ENCODE measurements around the gene TRO.

The TRO gene

GRCh38 chrX:54933150-54933826 is 12.7 kb downstream of the TRO start:
- no peaks in the 10 kb centered on the region for H3K27me3 Mint-ChIP-seq
- no peak overlapping the region for H3K27ac Mint-ChIP-seq
- no peaks in the 10 kb centered on the region for H3K4me1 Mint-ChIP-seq
- H3K4me3 Mint-ChIP-seq: no peak overlapping the region
- H3K36me3 Mint-ChIP-seq: no peaks in the 10 kb centered on the region
- CTCF ChIA-PET: no interaction called here
- no peaks in the 10 kb centered on the region for H3K9me3 Mint-ChIP-seq
- no peak for DNase-seq

- Mint-ChIP-seq H3K4me1 (no peaks in the 10 kb centered on the region), H3K36me3 (no peaks in the 10 kb centered on the region), H3K4me3 (no peak overlapping the region), H3K27ac (no peak overlapping the region), H3K27me3 (no peaks in the 10 kb centered on the region), H3K9me3 (no peaks in the 10 kb centered on the region)
- CTCF ChIA-PET: no interaction called here
- DNase-seq: no peak
These were observed 13.4 kb downstream of the TRO start for GRCh38 chrX:54934058-54934457.

DNA sequence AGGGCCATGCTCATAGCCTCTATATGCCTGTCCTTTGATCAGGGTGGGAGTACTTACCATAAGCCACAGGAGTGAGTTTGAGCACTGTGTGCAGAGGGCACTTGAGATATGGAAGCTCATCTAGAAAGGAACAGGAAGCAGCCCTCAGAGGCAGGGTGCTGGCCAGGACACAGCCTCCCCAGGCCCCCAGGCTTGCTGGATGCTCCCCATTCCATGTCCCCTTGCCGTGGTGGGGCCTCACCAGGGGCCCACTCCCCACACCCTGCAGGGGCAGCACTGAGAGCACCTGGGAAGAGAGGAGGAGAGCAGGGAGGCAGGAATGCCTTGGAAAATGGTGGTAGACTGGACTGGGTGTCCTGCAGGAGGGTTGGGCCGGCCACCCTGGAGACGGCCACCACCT is 14.3 kb downstream of the TRO start:
- H3K27me3 Mint-ChIP-seq: no peaks in the 10 kb centered on the region
- DNase-seq: no peak
- H3K9me3 Mint-ChIP-seq: no peaks in the 10 kb centered on the region
- CTCF ChIA-PET: no interaction called here
- no peaks in the 10 kb centered on the region for H3K4me1 Mint-ChIP-seq
- H3K4me3 Mint-ChIP-seq: no peak overlapping the region
- H3K36me3 Mint-ChIP-seq: no peaks in the 10 kb centered on the region
- H3K27ac Mint-ChIP-seq: no peak overlapping the region

GRCh38 chrX:54935306-54935705 is 14.7 kb downstream of the TRO start:
- H3K27ac Mint-ChIP-seq: no peak overlapping the region
- H3K4me3 Mint-ChIP-seq: no peak overlapping the region
- CTCF ChIA-PET: no interaction called here
- H3K4me1 Mint-ChIP-seq: no peaks in the 10 kb centered on the region
- no peaks in the 10 kb centered on the region for H3K36me3 Mint-ChIP-seq
- H3K9me3 Mint-ChIP-seq: no peaks in the 10 kb centered on the region
- DNase-seq: no peak
- no peaks in the 10 kb centered on the region for H3K27me3 Mint-ChIP-seq

- no peaks in the 10 kb centered on the region for H3K27me3 Mint-ChIP-seq
- H3K9me3 Mint-ChIP-seq: no peaks in the 10 kb centered on the region
- no peak for DNase-seq
- CTCF ChIA-PET: no interaction called here
- H3K4me1 Mint-ChIP-seq: no peaks in the 10 kb centered on the region
- no peak overlapping the region for H3K4me3 Mint-ChIP-seq
- H3K27ac Mint-ChIP-seq: no peak overlapping the region
- H3K36me3 Mint-ChIP-seq: no peaks in the 10 kb centered on the region
These were observed 16.8 kb downstream of the TRO start for GRCh38 chrX:54937416-54937815.

GRCh38 chrX:54944816-54945215 is 24.2 kb downstream of the TRO start:
- no peak overlapping the region for H3K4me3 Mint-ChIP-seq
- H3K9me3 Mint-ChIP-seq: no peaks in the 10 kb centered on the region
- CTCF ChIA-PET: no interaction called here

GRCh38 chrX:54945224-54945623 is 24.6 kb downstream of the TRO start:
- Mint-ChIP-seq H3K4me3 (no peak overlapping the region), H3K4me1 (no peaks in the 10 kb centered on the region), H3K27ac (no peak overlapping the region), H3K27me3 (no peaks in the 10 kb centered on the region), H3K36me3 (no peaks in the 10 kb centered on the region), H3K9me3 (no peaks in the 10 kb centered on the region)
- DNase-seq: no peak
- CTCF ChIA-PET: no interaction called here

More at GRCh38 chrX:54944816-54945215, 24.2 kb downstream of the TRO start:
- no peaks in the 10 kb centered on the region for H3K4me1 Mint-ChIP-seq
- H3K27me3 Mint-ChIP-seq: no peaks in the 10 kb centered on the region
- no peak overlapping the region for H3K27ac Mint-ChIP-seq
- no peak for DNase-seq
- H3K36me3 Mint-ChIP-seq: no peaks in the 10 kb centered on the region

DNA sequence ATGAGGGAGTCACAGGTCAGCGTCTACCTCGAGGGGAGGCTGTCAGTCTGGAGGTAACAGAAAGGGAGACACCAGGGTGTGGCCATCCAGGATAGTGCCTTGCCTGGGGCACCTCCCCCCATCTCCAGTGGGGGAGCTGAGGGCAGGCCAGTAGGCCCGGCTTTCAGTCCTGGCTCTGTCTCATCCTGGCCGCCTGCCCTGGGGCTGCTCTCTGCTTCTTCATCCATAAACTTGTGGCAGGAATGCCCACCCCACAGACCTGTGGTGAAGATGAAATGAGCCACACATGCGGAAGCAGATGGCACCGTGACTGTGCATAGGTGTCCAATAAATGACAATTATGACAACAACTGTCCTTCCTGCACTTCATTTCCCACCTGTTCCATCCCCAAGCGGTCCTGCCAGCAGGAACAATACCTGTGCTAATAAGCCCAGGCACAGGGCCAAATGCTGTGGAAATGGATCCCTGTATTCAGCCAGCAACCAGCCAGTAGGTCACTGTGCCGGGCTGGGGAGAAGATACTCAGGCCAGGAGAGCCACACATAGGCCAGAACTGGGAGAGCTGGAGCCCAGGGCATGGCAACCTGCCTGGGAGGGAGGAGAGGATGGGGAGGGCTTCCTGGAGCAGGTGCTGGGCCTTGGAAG is 30.2 kb downstream of the TRO start:
- DNase-seq: no peak
- Mint-ChIP-seq H3K27ac (no peak overlapping the region), H3K36me3 (no peaks in the 10 kb centered on the region), H3K4me3 (no peak overlapping the region), H3K27me3 (no peaks in the 10 kb centered on the region), H3K9me3 (no peaks in the 10 kb centered on the region), H3K4me1 (no peaks in the 10 kb centered on the region)
- CTCF ChIA-PET: no interaction called here

DNA sequence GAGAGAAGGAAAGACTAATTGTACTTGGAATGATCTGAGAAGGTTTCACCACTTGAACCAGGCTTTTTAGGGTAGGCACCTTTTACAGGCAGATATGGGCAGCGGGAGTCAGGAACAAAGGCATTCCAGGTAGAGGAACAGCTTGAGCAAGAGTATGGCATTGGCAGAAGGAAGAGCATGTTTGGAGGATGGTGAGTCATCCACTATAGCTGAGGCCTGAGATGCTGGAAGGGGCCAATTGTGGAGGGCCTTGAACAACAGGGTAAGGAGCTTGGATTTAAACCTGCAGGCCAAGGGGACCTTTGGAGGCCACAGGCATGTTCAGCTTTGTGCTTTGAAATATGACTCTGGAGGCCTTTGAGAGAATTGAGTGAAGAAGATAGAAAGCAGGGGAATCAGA is 41.1 kb downstream of the TRO start:
- H3K4me3 Mint-ChIP-seq: no peak overlapping the region
- CTCF ChIA-PET: no interaction called here
- no peaks in the 10 kb centered on the region for H3K36me3 Mint-ChIP-seq
- H3K27me3 Mint-ChIP-seq: no peaks in the 10 kb centered on the region
- peaks cover 9% of the 10 kb centered on the region for H3K4me1 Mint-ChIP-seq
- H3K27ac Mint-ChIP-seq: no peak overlapping the region
- H3K9me3 Mint-ChIP-seq: no peaks in the 10 kb centered on the region
- DNase-seq: no peak

- no peaks in the 10 kb centered on the region for H3K9me3 Mint-ChIP-seq
- CTCF ChIA-PET: no interaction called here
- no peak overlapping the region for H3K4me3 Mint-ChIP-seq
- peaks cover 9% of the 10 kb centered on the region for H3K4me1 Mint-ChIP-seq
- no peaks in the 10 kb centered on the region for H3K36me3 Mint-ChIP-seq
- no peaks in the 10 kb centered on the region for H3K27me3 Mint-ChIP-seq
- no peak for DNase-seq
- H3K27ac Mint-ChIP-seq: no peak overlapping the region
These were observed 44.3 kb downstream of the TRO start for GRCh38 chrX:54964766-54965497.

DNA sequence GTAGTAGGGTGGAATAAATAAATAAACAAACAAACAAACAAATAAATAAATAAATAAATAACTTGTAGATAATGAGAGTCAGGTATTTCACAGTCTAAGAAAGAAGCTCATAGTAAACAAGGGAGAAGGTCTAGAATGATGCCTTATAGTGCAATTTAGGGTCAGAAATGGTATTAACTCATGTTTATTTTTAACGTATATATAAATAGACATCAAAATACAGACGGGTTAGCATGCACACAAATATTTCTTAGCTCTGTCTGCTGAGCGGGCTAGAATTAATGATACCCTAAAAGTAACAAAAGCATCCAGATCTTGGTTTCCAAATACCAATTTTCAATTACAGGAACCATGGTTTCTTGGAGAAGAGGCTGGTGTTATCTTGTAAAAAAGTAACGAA is 56.8 kb downstream of the TRO start:
- no peaks in the 10 kb centered on the region for H3K4me1 Mint-ChIP-seq
- H3K27me3 Mint-ChIP-seq: no peaks in the 10 kb centered on the region
- no peaks in the 10 kb centered on the region for H3K9me3 Mint-ChIP-seq
- H3K4me3 Mint-ChIP-seq: no peak overlapping the region
- CTCF ChIA-PET: no interaction called here
- H3K27ac Mint-ChIP-seq: no peak overlapping the region
- DNase-seq: no peak
- no peaks in the 10 kb centered on the region for H3K36me3 Mint-ChIP-seq

DNA sequence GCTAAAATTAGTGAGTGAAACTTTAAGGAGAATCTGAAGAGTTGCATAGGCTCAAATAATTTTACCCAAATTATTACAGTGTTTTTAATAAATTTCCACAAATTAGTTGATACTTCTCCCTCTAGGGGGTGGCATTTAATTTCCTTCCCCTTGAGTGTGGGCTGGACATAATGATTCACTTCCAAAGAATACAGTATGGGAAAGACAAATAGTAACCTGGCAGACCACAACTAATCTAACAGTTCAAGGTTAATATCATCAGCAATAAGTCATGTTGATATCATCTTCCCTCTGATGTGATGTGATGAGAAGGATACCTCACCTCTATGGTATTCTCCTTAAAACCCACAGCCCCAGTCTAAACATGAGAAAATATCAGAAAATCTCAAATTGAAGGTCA is 57.8 kb downstream of the TRO start:
- DNase-seq: no peak
- H3K4me3 Mint-ChIP-seq: no peak overlapping the region
- CTCF ChIA-PET: no interaction called here

DNA sequence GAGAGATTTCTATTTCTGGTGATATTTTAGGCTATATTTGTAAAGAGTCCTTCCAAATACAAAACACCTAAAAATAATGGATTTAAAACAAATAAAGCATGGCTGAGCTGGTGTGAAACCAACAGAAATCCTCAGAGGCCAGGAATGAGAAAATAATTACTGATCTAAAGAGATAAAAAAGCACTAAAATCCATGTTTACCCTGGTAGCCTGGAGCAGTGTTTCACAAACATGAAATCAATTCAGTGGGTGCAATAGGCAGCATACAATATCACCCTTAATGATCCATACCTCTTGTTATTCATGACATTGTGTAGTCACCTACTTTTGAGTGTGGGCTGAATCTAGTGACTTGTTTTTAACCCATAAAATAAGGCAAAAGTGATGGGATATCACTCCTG is 58.8 kb downstream of the TRO start:
- H3K36me3 Mint-ChIP-seq: no peaks in the 10 kb centered on the region
- no peak overlapping the region for H3K27ac Mint-ChIP-seq
- CTCF ChIA-PET: no interaction called here
- no peak overlapping the region for H3K4me3 Mint-ChIP-seq
- H3K4me1 Mint-ChIP-seq: no peaks in the 10 kb centered on the region
- H3K9me3 Mint-ChIP-seq: peaks cover 1% of the 10 kb centered on the region
- H3K27me3 Mint-ChIP-seq: no peaks in the 10 kb centered on the region
- DNase-seq: no peak

More for the DNA sequence above, 57.8 kb downstream of the TRO start:
- H3K36me3 Mint-ChIP-seq: no peaks in the 10 kb centered on the region
- no peaks in the 10 kb centered on the region for H3K9me3 Mint-ChIP-seq
- no peaks in the 10 kb centered on the region for H3K4me1 Mint-ChIP-seq
- H3K27me3 Mint-ChIP-seq: no peaks in the 10 kb centered on the region
- no peak overlapping the region for H3K27ac Mint-ChIP-seq

- H3K9me3 Mint-ChIP-seq: peaks cover 1% of the 10 kb centered on the region
- CTCF ChIA-PET: no interaction called here
- no peak overlapping the region for H3K4me3 Mint-ChIP-seq
- no peak for DNase-seq
- no peaks in the 10 kb centered on the region for H3K4me1 Mint-ChIP-seq
- no peaks in the 10 kb centered on the region for H3K27me3 Mint-ChIP-seq
- H3K36me3 Mint-ChIP-seq: no peaks in the 10 kb centered on the region
- H3K27ac Mint-ChIP-seq: no peak overlapping the region
These were observed 59.7 kb downstream of the TRO start for GRCh38 chrX:54980334-54980733.

Measured in activated naive CD4-positive, alpha-beta T cell treated with anti-CD3 and anti-CD28 coated beads, Interleukin-2, amount 10 ng/mL, durations not matched to agents 7 days and 5 days (primary cell).